ENCODE data around the gene LMF1.

The LMF1 gene

DNA sequence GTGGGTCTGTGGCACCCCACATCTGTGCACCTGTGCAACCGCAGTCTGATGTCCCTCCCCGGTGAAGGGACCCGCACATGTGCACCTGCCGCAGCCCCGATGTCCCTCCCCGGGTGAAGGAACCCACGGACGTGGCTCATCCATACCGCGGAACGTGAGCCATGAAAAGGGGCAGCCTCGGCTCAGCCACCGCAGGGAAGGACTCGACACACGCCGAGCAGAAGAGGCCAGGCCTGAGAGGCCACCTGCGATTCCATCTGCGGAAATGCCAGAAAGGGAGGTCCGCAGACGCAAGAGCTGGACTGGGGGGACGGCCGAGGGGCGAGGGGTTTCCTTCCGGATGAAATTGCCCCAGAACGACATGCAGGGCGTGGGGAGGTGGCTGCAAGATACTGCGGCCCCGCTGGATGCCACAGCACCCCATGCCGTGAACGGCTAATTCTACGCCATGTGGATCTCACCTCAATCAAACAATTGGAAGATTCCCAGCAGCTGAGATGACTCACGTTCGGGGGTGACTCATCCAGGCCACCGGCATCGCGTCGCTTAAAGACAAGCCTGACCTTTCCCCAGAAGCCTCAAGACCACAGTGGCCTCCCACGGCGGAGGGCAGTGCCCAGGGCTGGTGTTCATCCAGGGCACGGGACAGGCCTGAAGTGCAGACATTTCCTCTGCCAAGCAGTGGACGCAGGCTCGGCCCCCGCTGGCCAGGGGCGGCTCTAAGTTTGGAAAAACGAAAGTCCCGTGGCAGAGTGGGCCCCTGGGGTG, 31.8 kb upstream of the LMF1 start:
- no peak for DNase-seq (ENCODE audit: low read depth, low spot score)

- no peak for DNase-seq (ENCODE audit: low read depth, low spot score)
These were observed 30.3 kb upstream of the LMF1 start for GRCh38 chr16:1001096-1001495.

- no peak for DNase-seq (ENCODE audit: low read depth, low spot score)
These were observed 29.8 kb upstream of the LMF1 start for GRCh38 chr16:1000608-1001007.

- DNase-seq (ENCODE audit: low read depth, low spot score), result no peak
These were observed 28.9 kb upstream of the LMF1 start for GRCh38 chr16:999677-1000076.

DNA sequence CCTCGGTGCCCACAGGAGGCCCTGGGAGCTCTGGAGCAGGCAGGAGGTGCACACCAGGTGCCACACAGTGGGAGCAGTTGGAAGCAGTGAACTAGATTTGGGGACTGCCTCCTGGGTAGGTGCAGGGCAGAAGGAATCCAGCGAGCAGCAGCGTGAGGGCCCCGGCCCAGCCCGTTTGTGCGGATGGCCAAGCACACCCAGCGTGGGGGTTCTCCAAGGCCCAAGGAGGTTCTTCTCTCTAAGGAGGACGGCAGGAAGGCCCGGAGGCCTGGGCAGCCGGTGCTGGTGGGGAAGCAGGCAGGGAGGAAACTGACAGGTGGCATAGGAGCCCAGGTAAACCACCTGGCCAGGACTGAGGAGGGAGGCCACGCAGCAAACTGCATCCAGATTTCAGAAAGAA, 27.8 kb upstream of the LMF1 start:
- no peak for DNase-seq (ENCODE audit: low read depth, low spot score)

DNA sequence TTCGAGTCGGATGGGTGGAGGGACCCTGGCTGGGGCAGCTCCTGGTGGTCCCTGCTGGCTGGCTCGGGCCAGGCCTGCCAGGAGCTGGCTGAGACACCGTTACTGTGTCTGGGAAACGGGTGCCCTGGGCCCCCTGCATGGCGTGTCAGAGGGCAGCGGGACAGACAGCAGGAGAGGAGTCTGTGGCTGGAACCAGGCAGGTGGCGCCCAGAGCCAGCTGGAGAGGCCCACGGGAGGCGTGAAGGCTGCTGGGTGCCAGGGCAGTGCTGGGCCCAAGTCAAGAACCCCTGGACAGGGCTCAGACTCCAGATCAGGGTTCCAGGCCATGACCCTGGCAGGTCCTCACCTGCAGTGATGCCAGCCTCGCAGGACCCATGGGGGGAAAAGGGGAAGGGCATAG, 27.4 kb upstream of the LMF1 start:
- DNase-seq (ENCODE audit: low read depth, low spot score), result no peak

- DNase-seq (ENCODE audit: low read depth, low spot score), result peak; percentile 18
These were observed 26.8 kb upstream of the LMF1 start for GRCh38 chr16:997440-998051.

- DNase-seq (ENCODE audit: low read depth, low spot score), result no peak
These were observed 25.9 kb upstream of the LMF1 start for GRCh38 chr16:996681-997080.

- DNase-seq (ENCODE audit: low read depth, low spot score), result no peak
These were observed 25.0 kb upstream of the LMF1 start for GRCh38 chr16:995783-996182.

DNA sequence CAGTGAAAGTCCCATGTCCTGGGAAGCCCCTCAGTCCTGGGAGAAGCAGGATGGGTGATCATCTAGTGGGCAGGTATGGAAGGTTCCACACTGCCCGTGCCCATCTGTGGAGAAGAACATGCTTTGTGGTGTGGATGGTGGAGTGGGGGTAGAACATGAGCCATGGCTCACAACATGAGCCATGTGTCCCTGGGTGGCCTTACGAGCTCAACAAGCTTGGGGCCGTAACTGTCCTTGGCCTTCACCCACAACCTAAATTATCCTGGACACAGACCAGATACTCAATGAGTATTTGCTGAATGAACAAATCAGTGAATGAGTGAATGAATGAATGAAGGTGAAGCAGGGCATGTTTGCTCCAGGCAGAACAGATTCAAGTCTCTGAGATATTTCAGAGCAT, 24.3 kb upstream of the LMF1 start:
- no peak for DNase-seq (ENCODE audit: low read depth, low spot score)

GRCh38 chr16:993731-994130, 22.9 kb upstream of the LMF1 start:
- DNase-seq (ENCODE audit: low read depth, low spot score), result no peak

DNA sequence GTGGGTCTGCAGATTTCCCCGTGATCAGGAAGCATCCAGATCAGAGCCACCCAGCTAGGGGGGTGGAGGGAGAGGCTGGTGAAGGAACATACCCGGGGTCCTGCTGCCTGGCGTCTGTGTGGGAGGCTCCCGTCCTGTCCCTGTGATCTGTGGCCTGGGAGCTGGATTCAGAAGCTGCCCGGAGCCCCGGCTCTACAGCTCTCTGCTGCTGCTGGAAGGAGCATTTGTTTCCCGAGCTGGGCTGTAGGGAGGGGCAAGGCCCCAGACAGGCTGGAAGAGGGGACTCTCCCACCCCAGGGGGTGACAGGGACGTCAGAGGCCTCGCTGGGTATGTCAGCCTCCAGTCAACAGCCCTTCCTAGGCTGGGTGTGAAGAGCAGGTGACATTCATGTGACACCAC, 21.0 kb upstream of the LMF1 start:
- no peak for DNase-seq (ENCODE audit: low read depth, low spot score)

DNA sequence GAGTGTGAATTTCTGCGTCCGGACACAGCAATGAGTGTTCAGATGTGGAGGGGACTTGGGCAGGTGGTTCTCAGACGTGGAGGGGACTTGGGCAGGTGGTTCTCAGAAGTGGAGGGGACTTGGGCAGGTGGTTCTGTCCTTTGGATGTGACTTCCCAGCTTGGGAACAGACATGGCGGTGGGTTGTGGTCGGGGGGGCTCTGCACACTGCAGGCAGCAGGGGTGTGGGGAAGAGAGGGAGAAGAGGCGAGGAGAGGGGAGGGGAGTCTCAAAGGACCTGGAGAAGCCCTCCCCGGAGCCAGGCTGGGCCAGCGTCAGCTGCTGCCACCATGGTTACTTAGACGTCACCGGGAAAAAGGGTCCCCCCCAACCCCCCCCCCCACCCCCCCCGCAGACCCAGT, 20.6 kb upstream of the LMF1 start:
- no peak for DNase-seq (ENCODE audit: low read depth, low spot score)

GRCh38 chr16:990516-991291, 19.9 kb upstream of the LMF1 start:
- no peak for DNase-seq (ENCODE audit: low read depth, low spot score)

GRCh38 chr16:989354-989814, 18.6 kb upstream of the LMF1 start:
- no peak for DNase-seq (ENCODE audit: low read depth, low spot score)

GRCh38 chr16:988471-989353, 17.9 kb upstream of the LMF1 start:
- no peak for DNase-seq (ENCODE audit: low read depth, low spot score)

DNA sequence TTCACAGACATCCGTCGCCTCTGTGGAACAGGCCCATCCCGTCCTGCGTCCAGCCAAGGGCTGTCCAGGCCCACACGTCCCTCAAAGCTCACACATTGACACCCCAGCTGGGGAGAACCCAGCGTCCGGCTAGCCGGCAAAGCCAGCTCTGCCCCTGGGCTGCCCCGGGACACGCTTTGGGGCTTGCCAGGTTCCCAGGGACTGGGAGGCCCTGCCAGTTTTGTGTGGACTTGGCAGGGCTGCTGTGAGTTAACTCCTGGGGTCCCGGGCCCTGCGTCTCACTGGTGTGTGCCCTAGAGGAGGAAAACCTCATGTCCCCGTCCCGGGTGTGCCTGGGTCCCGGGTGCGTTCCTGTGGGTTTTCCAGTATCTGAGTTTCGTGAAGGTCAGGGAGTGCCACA, 17.1 kb upstream of the LMF1 start:
- DNase-seq (ENCODE audit: low read depth, low spot score), result no peak

DNA sequence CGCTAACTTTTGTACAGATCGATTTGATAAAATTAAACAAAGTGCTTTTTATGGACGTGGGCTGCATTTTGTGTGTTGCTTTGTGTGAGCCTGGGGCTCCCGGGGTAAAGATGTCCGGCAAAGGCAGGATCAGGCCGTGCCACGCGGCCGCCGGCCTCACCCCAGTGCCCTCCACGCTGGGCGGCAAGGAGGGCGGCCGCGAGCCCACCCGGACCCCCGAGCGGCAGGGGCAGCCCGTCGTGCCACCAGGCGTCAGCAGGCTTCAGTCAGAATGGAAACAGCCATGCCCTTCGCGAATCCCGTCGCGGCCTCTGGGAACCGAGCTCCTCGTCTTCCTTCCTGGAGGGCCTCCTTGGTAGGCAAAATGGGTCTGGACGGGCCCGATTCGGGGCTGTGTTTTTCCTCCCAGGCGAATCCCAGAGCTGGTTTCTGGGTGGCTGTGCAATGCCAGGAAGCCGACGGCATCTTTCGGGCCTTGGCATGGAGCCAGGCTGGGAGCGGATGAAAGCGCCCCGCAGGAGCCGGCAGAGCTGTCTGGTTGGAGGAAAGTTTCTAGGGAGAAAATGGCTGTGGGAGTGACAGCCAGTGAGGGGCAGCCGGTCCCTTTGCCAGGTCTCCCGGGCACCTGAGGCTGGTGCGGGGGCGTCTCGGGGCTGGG, 16.3 kb upstream of the LMF1 start:
- no peak for DNase-seq (ENCODE audit: low read depth, low spot score)

GRCh38 chr16:986411-986810, 15.6 kb upstream of the LMF1 start:
- no peak for DNase-seq (ENCODE audit: low read depth, low spot score)

- DNase-seq (ENCODE audit: low read depth, low spot score), result no peak
These were observed 15.0 kb upstream of the LMF1 start for GRCh38 chr16:985646-986400.

Data from activated CD4-positive, CD25-positive, alpha-beta regulatory T cell treated with anti-CD3 and anti-CD28 coated beads, Interleukin-2, amount 50 U/mL, for 16 hours (primary cell).